LNCAP (cell line): ENCODE measurements around the gene SBNO2.

Source experiments
- CTCF ChIP-seq: fragments of 450-650 bp; IDR thresholded peaks from 2 replicates; pipeline ENCODE4 v1.5.1; 2017; ENCODE audit warnings: mild to moderate bottlenecking

SBNO2 gene

GRCh38 chr19:1213391-1214286, 39.6 kb upstream of the SBNO2 start:
- TF ChIP-seq CTCF: no peak

GRCh38 chr19:1211494-1212234, 37.6 kb upstream of the SBNO2 start:
- no peak for TF ChIP-seq CTCF

- TF ChIP-seq CTCF: no peak
Measured at GRCh38 chr19:1210227-1210538, 36.1 kb upstream of the SBNO2 start.

- TF ChIP-seq CTCF: no peak
Measured at GRCh38 chr19:1206864-1207450, 32.9 kb upstream of the SBNO2 start.

- no peak for TF ChIP-seq CTCF
Measured at GRCh38 chr19:1206150-1206863, 32.2 kb upstream of the SBNO2 start.

GRCh38 chr19:1205114-1206099, 31.3 kb upstream of the SBNO2 start, which contains the start of gene STK11:
STK11 (plus strand) TSS chr19:1205778; CDS start chr19:1206914, 1,136 bp downstream.
- TF ChIP-seq CTCF: no peak
